ENCODE measurements around the gene CARMIL1.

CARMIL1 gene

GRCh38 chr6:25278914-25279747 lies at the start of gene CARMIL1:
Gene CARMIL1, plus strand, starts transcription at chr6:25279374. Its CDS starts 422 bp downstream, at chr6:25279796.
- DNase-seq = peak; percentile 86

DNA sequence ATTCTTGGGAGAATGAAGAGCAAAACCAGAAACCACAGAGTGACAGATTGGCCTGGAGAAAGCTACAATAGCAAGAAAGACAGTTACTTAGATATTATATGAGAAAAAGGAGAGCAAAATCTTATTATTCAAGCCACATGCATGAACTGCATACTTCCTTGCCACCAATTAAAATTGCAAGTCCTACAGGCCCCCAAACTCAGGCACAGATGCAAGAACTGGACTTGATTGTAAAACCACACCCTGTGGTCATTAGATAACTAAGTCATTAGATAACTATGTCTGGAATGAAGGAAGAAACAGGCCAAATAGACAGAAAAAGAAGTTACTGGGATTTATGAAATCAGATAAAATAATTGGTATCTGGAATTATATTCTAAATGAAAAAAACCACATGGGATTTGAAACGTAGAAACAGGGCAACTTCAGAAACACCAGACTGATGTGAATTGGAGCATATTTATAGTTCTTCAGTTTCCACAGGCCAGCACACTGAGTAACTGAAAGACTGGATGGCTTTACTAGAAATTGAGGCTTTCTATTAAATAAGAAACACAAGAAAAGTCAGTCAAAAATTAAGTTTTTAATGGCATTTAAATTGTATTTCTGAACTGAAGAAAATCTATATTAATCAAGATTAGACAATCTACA lies 49.4 kb upstream of the CARMIL1 start:
- no peak for DNase-seq

DNA sequence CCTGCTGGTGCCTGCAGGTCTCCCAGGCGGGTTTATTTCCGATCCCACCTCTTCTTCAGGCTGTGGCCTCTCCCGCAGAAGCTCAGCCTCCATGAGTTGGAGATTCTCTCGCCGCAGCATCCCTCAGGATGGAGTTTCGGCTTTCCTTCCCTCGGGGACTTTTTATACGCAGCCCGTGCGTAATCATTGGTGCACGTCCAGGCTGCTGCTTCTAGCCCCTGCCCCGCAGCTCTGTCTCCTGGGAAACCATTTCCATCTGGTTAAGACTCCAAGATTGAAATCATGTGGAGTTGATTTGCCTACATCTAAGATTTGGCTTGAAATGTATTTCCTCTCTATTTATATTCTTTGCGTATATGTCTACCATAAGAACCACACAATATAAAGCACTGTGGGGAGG lies 46.7 kb upstream of the CARMIL1 start:
- DNase-seq = no peak

- DNase-seq = no peak
These were observed 45.9 kb upstream of the CARMIL1 start for GRCh38 chr6:25233226-25233625.

- no peak for DNase-seq
These were observed 41.6 kb upstream of the CARMIL1 start for GRCh38 chr6:25237579-25237978.

GRCh38 chr6:25239059-25239458 lies 40.1 kb upstream of the CARMIL1 start:
- DNase-seq = no peak

DNA sequence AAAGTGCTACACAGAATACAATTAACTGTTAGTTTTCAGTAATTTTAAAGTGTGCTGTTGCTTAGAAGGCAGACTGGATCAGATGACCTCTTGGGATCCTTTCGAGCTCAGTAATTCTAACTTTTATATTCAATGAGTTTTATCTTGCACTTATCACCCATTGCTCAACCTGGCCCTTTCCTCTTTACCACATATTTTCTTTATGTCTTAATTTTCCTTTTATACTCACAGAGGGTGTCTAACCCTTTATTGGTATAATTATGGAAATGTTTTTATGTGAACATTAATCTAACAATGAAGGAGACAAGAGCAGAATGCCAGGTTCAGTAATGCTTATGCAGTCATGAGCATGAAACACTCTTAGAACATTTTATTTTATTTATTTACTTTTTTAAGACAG lies 39.7 kb upstream of the CARMIL1 start:
- DNase-seq = no peak

- no peak for DNase-seq
These were observed 36.6 kb upstream of the CARMIL1 start for GRCh38 chr6:25242567-25242966.

GRCh38 chr6:25244865-25245264 lies 34.3 kb upstream of the CARMIL1 start:
- DNase-seq = no peak

- no peak for DNase-seq
These were observed 31.1 kb upstream of the CARMIL1 start for GRCh38 chr6:25248123-25248522.

GRCh38 chr6:25249133-25249532 lies 30.0 kb upstream of the CARMIL1 start:
- DNase-seq = no peak

GRCh38 chr6:25250878-25251277 lies 28.3 kb upstream of the CARMIL1 start:
- no peak for DNase-seq

DNA sequence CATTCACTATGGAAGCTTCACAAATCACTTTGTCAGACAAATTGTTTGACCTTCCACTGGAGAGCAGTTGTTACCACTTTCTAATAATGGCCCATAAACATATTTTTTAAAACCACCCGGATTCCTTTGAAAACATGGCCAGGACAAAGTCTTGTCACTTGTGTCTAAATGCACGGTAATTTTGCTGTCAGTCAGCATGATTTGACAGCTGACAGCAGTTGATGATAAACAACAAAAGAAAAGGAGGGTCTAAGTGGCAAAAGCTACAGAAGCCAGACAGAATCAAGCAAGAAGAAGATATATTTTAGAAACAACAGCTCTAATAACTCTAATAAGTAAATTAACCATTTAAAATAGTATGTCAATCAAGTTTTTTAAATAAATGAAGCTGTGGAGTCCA lies 27.7 kb upstream of the CARMIL1 start:
- peak; percentile 96 for DNase-seq

GRCh38 chr6:25253351-25253750 lies 25.8 kb upstream of the CARMIL1 start:
- peak; percentile 54 for DNase-seq

DNA sequence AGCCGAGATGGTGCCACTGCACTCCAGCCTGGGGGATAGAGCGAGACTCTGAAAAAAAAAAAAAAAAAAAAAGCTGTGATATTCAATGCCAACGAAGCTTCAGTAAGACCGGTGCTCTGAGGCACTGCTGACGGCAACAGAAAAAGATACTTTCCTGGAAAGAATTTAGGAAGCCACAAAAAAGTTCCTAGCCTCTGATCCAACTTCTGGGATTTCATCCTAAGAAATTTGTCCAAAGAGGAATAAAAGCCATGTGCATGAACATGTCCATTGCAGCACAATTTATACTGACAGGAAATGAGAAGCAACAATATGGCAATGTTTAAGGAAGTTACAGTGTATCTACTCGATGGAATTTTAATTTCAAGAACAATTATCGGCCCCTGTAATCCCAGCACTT lies 24.5 kb upstream of the CARMIL1 start:
- no peak for DNase-seq

DNA sequence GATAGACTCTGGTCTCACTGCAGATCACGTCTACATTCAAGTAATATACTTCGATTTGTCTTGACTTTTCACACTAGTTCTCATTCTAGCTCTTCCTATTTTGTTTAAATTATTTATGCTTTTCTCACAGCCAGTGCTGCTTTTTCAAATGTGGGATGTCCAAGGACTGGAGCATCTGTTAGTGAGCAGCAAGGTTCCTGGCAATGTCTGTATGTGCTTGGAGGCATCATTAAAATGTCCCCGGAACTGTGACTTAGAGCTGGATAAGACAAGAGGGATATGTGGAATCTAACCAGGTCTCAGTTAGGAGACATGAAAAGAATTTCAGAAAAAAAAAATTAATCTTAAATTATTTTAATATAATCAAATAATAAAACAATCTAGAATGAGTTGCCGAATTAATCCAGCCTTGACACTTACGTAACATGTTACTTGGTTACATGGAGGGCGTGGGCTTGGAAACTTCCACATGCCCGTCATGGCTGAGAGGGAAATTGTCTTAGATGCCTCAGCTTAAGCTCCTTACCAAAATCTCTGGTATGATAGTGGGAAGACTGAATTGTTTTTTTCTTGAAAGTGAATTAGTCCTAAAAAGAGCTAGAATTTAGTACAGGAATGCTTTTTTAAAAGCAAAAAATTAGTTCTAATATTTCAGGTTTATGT lies 21.4 kb upstream of the CARMIL1 start:
- no peak for DNase-seq

DNA sequence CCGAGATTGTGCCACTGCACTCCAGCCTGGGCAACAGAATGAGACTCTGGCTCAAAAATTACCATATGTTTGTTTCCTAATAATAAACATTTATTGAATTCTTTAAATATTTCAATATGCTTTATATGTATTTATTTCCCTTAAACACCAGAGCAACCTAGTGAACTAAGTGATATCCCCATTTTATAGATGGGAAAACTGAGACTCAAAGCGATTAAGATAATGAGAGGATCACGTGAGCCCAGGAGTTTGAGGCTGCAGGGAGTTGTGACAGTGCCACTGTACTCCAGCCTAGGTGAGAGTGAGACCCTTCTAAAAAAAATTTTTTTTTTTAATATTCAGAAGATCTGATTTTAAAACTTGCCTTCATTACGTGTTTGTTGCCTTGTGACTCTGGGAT lies 19.4 kb upstream of the CARMIL1 start:
- no peak for DNase-seq

DNA sequence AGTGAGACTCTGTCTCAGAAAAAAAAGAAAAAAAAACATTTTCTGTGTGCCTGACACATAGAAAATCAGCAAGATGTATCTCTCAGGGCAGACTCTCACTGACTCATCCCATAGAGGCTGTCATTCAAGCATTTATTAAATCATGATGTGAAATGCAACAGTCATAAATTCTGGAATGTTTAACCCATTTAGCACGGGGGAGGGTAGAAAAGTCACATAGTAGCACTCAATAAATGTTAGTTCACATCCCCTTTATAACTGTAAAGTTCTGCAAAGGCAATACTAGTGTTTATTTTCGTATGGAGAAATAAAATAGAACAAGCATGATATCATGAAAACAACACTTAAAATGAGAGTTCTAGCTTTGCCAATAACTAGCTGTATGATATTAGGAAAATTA lies 15.5 kb upstream of the CARMIL1 start:
- no peak for DNase-seq

GRCh38 chr6:25266456-25267100 lies 12.6 kb upstream of the CARMIL1 start:
- no peak for DNase-seq

GRCh38 chr6:25267662-25268061 lies 11.5 kb upstream of the CARMIL1 start:
- no peak for DNase-seq

- DNase-seq = no peak
These were observed 8.6 kb upstream of the CARMIL1 start for GRCh38 chr6:25270559-25270958.

GRCh38 chr6:25275436-25275835 lies 3.7 kb upstream of the CARMIL1 start:
- no peak for DNase-seq

DNA sequence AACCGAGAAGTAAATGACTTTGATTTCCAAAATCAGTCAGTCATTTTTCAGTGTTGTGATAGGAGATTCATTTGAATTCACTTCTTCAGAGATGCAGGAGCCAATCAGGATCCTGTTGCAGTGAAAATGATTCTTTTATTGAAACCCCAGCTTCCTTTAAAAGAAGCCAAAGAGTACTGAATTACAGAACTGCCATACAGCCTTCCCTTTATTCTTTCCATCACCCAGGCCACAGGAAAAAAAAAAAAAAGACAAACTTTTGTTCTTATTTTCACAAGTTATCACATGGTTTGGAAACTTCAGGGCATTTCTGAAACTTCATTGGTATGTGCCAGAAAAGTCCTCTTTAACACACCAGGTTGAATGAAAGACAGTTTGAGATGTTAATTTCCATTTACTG lies 1.8 kb upstream of the CARMIL1 start:
- DNase-seq = no peak

DNA sequence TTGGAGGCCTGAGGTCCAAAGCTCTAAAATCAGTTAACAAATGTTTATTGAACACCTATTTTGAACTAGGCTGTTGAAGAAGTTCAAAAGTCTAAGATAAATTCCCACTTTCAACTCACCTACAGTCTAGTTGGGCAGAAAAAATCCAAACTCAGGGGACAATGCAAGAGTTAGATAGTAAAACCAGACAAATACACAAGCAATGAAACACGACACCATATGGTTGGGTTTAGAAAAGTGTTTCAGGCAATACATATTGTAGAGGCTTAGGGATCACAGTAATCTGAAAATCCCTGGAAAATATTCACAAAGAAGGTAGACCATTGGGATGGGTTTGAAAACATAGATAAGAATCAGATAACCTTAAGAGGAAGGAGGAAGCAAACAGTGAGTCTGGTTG lies 1.3 kb upstream of the CARMIL1 start:
- no peak for DNase-seq

All from NCI-H2227 treated with DMSO at 0.1 percent for 48 hours (cell line).